ENCODE measurements around the gene BCL7A.

Gene BCL7A

DNA sequence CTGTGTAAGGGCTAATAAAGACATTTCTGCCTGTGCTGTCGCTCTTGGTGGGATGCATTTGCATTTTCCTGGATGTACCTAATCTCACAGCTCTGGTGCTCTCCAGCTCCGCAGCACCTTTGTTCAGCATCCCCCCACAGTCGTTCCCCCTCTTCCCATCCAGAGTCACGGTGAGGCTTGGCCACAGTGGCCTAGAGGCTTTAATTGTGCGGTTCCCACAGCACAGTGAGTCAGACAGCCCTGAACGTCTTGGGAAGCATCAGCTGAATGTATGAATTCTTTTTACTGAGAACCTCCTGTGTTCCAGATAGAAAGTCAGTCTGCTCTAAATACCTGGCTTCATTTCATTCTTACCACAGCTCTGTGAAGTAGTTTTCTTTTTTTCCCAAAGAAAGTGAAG, 85.6 kb downstream of the BCL7A start:
- TF ChIP-seq, protein P1, sequence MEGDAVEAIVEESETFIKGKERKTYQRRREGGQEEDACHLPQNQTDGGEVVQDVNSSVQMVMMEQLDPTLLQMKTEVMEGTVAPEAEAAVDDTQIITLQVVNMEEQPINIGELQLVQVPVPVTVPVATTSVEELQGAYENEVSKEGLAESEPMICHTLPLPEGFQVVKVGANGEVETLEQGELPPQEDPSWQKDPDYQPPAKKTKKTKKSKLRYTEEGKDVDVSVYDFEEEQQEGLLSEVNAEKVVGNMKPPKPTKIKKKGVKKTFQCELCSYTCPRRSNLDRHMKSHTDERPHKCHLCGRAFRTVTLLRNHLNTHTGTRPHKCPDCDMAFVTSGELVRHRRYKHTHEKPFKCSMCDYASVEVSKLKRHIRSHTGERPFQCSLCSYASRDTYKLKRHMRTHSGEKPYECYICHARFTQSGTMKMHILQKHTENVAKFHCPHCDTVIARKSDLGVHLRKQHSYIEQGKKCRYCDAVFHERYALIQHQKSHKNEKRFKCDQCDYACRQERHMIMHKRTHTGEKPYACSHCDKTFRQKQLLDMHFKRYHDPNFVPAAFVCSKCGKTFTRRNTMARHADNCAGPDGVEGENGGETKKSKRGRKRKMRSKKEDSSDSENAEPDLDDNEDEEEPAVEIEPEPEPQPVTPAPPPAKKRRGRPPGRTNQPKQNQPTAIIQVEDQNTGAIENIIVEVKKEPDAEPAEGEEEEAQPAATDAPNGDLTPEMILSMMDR (conservative IDR thresholded peaks at IDR 0.05) = no peak

DNA sequence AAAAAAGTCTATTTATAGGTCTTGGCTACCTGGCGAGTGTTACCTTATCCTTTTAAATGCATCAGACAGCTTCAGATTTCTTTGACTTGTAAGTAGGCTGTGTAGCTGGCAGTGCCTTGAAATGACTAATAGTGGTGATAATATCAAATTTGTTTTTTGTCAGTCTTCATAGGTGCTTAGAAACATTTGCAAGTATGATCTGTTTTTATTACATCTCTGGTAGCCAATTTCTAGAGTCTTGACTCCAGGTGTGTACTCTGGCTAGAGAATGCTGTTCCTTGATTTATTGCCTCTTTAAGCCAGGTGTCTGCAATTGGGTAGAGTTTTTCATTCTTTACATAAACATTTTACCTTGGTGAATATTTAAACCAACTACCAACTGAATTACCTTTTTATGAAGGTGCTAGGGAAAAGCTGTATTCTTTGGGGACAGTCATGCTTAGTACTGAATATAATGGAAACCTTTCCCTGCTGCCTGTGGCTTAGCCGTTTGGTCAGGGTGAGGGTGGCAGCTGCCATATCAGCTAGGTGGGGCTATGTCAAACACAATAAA, 89.5 kb downstream of the BCL7A start:
- H3K27ac ChIP-seq = peak overlapping the region; percentile 86
- TF ChIP-seq, protein P1 (conservative IDR thresholded peaks at IDR 0.05) = no peak

More for the DNA sequence above, 85.6 kb downstream of the BCL7A start:
- peak overlapping the region; percentile 1; the same call in 1 of the 2 replicates for H3K27ac ChIP-seq

All from VCaP (cell line).